NCI-H524 treated with DMSO at 0.1 percent for 48 hours (cell line): ENCODE measurements around the gene PTCSC3.
A peak's percentile ranks its signal among the peaks of the same experiment; 100 is the strongest.

Experiments
- DNase-seq: peaks from one replicate; lab custom pipeline; 2025; lab: John Stamatoyannopoulos, UW

Gene PTCSC3

GRCh38 chr14:36176524-36176923, at the start of gene PTCSC3:
Gene PTCSC3, minus strand, starts transcription at chr14:36176722.
- no peak for DNase-seq

GRCh38 chr14:36226164-36226563, 49.6 kb upstream of the PTCSC3 start:
- DNase-seq, result no peak

GRCh38 chr14:36224176-36224575, 47.7 kb upstream of the PTCSC3 start:
- DNase-seq, result no peak

- DNase-seq, result no peak
Measured at GRCh38 chr14:36223558-36223957, 47.0 kb upstream of the PTCSC3 start.

- no peak for DNase-seq
Measured at GRCh38 chr14:36222952-36223468, 46.5 kb upstream of the PTCSC3 start.

- no peak for DNase-seq
Measured at GRCh38 chr14:36222337-36222736, 45.8 kb upstream of the PTCSC3 start.

- no peak for DNase-seq
Measured at GRCh38 chr14:36221112-36221511, 44.6 kb upstream of the PTCSC3 start.

GRCh38 chr14:36217732-36218131, 41.2 kb upstream of the PTCSC3 start:
- DNase-seq, result no peak

- no peak for DNase-seq
Measured at GRCh38 chr14:36217027-36217426, 40.5 kb upstream of the PTCSC3 start.

- no peak for DNase-seq
Measured at GRCh38 chr14:36215217-36215598, 38.7 kb upstream of the PTCSC3 start.

GRCh38 chr14:36214476-36215216, 38.1 kb upstream of the PTCSC3 start:
- no peak for DNase-seq

- no peak for DNase-seq
Measured at GRCh38 chr14:36212987-36213386, 36.5 kb upstream of the PTCSC3 start.

GRCh38 chr14:36212577-36212976, 36.1 kb upstream of the PTCSC3 start:
- no peak for DNase-seq

- DNase-seq, result no peak
Measured at GRCh38 chr14:36208690-36209278, 32.3 kb upstream of the PTCSC3 start.

GRCh38 chr14:36207500-36207899, 31.0 kb upstream of the PTCSC3 start:
- DNase-seq, result peak; percentile 10

- no peak for DNase-seq
Measured at GRCh38 chr14:36204461-36205073, 28.0 kb upstream of the PTCSC3 start.

- no peak for DNase-seq
Measured at GRCh38 chr14:36198378-36198777, 21.9 kb upstream of the PTCSC3 start.

GRCh38 chr14:36194663-36195062, 18.1 kb upstream of the PTCSC3 start:
- no peak for DNase-seq

- DNase-seq, result no peak
Measured at GRCh38 chr14:36192530-36192929, 16.0 kb upstream of the PTCSC3 start.

- DNase-seq, result no peak
Measured at GRCh38 chr14:36183402-36183801, 6.9 kb upstream of the PTCSC3 start.

- no peak for DNase-seq
Measured at GRCh38 chr14:36181417-36181816, 4.9 kb upstream of the PTCSC3 start.

- DNase-seq, result no peak
Measured at GRCh38 chr14:36177489-36177888, 967 bp upstream of the PTCSC3 start.

GRCh38 chr14:36174767-36175424, 1.6 kb downstream of the PTCSC3 start:
- DNase-seq, result no peak
